DMS79 (cell line): ENCODE measurements around the gene ZSWIM4.
A peak's percentile ranks its signal among the peaks of the same experiment; 100 is the strongest.
"Not testable (repeated sequence)": the region's sequence is repeated elsewhere in the genome, so short reads cannot be mapped to it uniquely, and the experiment has no call there.

ENCODE experiments used
- DNase-seq: peaks from one replicate; lab custom pipeline; 2025; lab: John Stamatoyannopoulos, UW

ZSWIM4 gene

DNA sequence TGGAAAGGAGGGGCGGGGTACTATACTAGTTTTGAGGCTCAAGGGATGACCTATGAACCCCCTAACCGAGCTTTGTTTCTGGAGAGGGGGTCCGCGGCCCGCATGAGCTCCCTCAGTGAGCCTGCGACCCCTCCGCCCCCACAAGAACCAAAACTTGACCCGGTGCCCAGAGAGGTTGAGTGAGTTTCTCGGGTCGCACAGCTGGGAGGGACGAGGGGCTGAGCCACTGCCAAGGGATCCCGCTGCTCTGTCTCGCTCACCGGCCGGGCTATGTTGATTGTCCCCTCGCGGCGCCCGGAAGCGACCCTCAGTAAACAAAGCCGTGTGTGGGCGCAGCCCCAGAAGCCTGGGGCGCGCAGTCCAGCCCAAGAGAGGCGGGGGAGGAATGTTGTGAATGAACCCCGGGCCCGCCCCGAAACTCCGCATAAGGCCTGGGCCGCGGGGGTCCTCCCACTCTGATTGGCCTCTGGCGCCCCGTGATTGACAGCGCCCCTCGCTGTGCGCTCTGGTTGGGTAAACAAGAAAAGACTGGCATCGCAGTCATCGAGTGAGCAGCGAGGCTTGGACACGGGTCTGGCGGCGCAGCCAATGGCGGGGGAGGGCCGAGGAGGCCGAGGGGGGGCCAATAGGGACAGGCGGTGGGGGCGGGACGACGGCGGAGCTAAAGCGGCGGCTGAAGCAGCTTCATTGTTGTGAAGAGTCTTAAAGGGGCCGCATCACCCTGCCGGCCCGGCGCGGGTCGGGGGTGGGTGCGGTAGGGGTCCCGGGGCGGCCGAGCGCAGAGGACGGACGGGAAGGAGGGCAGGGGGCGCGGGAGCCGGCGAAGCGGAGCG is at the start of gene ZSWIM4:
TSS of gene ZSWIM4 (plus strand) at position 687 of the 833 bp plus-strand sequence. CDS start 206 bp downstream, outside the sequence.
- peak; percentile 97 for DNase-seq

DNA sequence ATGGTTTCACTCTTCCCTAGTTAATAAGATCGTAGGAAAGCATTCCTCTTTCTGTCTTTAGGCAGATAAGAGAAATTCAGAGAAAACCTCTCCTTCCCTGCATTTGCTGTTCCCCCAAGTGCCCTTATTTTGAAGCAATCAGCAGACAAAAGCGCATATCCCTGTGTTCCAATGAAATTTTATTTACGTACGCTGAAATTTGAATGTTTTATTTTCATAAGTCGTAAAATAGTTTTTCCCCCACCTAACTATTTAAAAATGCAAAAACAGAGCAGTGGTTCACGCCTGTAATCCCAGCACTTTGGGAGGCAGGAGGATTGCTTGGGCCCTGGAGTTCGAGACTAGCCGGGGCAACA is 48.2 kb upstream of the ZSWIM4 start:
- no peak for DNase-seq

DNA sequence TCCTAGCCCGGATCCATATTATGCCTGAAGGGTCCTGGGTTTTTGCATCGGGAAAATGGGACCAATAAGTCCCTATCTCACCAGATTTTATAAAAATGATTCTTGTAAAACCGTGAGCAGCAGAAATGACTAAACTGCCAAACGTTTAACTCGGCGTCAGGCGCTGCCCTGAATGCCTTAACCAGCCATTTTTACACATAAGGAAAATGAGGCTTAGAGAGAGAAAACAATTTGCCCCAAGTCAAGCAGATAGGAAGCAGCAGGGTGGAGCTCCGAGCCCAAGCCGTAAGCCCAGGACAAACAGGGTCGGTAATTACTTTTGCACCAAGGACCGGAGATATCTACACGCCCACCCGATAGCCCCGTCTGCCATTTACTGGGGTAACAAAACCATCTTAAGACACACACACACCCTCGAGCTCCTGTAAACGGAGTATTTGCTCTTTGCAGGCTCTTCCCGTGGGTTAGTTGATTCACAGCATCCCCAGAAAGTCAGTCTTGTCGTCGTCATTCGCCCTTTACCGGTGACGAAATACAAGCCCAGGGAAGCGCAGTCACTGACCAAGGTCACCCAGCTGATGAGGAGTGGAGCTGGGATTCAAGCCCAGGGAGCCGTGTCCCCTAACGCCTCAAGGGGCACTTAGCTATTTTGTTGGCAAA is 46.9 kb upstream of the ZSWIM4 start:
- DNase-seq, result no peak

DNA sequence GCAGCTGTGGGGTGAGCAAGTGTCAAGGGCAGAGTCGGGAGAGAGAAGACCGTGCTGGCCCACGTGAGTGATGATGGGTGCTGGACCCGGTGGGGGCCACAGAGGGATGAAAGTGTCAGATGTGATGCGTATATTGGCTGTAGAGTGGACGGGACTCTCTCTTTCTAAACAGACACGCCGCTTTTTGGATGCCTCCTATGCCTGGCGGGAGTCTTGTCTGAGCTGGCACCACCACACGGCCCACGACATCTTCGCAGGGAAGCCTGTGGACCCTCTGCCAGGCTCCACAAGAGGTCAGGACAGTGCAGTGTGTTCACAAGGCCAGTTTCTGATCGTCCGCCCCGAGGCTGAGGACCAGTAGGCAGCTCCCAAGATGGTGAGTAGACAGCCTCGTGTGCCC is 43.8 kb upstream of the ZSWIM4 start:
- DNase-seq, result no peak

DNA sequence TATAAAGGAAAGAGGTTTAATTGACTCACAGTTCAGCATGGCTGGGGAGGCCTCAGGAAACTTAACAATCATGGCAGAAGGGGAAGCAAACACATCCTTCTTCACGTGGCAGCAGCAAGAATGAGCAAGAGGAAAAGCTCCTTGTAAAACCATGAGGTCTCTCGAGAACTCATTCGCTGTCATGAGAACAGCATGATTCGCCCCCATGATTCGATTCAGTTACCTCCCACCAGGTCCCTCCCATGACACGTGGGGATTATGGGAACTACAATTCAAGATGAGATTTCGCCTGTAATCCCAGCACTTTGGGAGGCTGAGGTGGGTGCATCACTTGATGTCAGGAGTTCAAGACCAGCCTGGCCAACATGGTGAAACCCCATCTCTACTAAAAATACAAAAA is 41.6 kb upstream of the ZSWIM4 start:
- not testable (repeated sequence) for DNase-seq

DNA sequence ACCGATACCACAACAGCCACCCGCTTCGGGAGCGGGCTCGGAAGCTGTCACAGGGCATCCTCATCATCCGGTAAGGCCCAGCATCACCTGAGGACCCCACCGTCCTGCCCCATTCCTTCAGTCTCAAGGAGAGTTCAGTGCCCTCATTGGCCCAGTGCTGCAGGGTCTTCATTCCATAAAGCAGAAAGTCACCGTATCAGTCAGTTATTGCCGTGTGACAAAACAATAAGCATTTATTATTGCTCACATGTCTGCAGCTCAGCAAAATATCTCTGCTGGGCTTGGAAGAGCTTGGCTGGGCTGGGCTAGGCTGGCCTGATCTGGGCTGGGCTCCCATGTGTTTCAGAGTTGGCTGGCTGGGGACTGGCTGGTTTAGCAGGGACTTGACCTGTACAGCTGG is 39.0 kb upstream of the ZSWIM4 start:
- DNase-seq, result no peak

DNA sequence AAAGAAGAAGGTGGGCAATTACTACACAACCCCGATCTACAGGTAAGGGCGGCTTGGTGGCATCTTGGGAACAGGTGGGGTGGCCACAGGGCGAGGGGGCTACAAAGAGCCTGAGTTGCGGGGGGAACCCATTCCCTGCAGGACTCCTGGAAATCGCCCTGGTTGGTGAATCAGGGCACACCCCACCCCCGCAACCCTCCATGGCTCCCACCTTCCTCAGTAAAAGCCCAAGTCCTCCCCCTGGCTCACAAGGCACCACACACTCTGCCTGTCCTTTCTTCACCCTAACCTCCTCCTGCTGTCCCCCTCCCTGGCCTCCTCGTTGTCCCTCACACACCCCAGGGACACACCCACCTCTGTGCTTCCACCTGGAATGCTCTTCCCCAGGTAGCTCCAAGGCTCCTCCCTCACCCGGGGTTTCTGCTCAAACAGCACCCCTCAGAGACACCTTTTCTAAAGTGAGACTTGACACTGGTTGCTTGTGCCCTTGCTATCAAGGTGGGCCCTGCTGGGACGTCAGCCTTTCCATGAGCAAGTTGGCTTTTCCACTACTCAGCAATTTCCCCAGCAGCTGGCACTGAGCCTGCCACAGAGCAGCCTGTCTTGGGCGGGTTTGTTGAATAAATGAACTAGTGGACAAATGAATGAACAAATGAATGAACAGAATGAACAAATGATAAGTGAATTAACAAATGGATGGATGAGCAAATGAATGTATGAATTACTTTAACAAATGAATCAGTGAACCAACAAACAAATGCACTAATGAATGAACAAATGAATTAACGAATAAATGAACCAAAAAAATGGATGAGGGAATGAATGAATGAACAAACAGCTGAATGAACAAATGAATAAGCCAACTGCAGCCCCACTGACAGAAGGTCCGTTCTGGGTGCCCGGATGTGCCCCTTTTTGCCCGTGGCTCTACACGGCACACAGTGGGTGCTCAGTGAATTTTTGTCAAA is 37.2 kb upstream of the ZSWIM4 start:
- no peak for DNase-seq

DNA sequence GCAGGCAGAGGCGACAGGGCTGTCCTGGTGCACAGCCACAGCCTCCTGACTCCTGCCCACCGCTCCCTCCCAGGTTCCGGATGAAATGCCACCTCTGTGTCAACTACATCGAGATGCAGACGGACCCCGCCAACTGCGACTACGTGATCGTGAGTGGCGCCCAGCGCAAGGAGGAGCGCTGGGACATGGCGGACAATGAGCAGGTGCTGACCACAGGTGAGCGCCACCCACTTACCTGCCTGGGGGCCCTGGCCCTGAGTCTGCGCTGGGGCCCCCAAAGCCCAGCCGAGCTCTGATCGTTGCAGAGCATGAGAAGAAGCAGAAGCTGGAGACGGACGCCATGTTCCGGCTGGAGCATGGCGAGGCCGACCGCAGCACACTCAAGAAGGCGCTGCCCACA is 36.4 kb upstream of the ZSWIM4 start:
- no peak for DNase-seq

DNA sequence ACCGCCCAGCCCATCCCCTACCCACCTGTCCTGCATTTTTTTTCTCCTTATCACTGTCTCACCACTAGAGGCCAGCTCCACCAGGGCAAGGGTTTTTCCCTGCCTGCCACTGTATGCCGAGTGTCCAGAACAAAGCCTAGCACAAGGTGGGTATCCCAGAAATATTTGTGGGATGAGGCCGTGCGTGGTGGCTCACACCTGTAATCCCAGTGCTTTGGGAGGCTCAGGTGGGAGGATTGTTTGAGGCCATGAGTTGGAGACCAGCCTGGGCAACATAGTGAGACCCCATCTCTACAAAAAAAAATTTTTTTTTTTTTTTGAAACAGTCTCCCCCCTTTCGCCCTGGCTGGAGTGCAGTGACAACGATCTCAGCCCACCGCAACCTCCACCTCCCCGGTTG is 33.8 kb upstream of the ZSWIM4 start:
- DNase-seq, result no peak

DNA sequence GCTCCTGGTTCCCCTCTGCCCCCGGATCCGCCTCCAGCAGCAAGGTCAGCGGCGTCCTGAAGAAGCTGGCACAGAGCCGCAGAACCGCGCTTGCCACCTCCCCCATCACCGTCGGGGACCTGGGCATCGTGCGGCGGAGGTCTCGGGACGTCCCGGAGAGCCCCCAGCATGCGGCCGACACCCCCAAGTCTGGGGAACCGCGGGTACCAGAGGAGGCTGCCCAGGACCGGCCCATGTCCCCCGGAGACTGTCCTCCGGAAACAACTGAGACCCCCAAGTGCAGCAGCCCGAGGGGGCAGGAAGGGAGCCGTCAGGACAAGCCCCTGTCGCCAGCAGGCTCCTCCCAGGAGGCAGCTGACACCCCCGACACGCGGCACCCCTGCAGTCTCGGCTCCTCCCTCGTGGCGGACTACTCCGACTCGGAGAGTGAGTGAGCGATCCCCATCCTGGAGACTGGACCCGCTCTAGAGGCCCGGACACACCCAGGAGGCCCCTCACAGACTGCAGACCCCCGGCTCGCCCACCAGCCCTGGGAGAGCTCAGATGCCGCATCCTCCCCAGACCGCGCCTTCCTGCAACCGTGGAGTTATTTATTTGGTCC is 32.5 kb upstream of the ZSWIM4 start:
- DNase-seq, result no peak

DNA sequence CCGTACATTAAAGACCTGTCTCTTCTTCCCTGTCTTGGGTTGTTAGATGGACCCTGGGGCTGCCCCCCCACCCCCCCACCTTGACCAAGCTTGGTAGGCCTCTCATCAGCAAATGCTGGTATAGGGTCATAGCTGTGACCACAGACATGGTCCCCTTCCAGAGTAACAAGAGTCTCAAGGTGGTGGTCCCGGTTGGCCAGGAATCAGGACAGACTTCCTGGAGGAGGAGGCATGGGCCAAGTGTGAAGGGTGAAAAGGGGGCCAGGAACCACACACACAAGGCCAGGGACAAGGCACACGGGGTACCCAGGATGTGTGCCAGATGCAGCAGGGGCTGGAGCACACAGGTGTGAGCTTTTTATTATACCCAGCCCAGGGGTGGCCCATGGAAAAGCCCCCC is 32.0 kb upstream of the ZSWIM4 start:
- DNase-seq, result no peak

DNA sequence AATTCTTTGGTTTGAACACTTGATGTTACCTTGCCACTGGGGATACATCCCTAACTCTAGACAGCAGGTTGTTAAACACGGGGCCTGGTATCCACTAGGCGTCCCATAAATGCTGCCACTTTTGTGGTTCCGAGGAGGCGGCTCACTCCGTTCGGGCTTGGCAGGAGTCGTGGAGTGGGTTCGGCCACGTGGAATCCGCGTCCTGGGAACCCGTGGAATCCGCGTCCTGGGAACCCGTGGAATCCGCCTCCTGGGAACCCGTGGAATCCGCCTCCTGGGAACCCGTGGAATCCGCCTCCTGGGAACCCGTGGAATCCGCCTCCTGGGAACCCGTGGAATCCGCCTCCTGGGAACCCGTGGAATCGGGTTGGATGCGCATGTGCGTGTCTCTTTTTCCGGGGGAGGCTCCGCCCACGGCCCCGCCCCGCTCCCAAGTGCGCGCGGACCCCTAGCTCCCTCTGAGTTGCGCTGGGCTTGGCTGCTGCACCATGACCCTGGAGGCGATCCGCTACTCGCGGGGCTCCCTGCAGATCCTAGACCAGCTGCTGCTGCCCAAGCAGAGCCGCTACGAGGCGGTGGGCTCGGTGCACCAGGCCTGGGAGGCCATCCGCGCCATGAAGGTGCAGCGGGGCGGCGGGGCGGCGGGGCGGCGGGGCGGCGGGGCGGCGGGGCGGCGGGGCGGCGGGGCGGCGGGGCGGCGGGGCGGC is 31.0 kb upstream of the ZSWIM4 start, which contains the start of gene MRI1:
TSS of gene MRI1 (plus strand) at position 422 of the 707 bp plus-strand sequence. CDS start at position 489, 67 bp downstream.
- no peak for DNase-seq

DNA sequence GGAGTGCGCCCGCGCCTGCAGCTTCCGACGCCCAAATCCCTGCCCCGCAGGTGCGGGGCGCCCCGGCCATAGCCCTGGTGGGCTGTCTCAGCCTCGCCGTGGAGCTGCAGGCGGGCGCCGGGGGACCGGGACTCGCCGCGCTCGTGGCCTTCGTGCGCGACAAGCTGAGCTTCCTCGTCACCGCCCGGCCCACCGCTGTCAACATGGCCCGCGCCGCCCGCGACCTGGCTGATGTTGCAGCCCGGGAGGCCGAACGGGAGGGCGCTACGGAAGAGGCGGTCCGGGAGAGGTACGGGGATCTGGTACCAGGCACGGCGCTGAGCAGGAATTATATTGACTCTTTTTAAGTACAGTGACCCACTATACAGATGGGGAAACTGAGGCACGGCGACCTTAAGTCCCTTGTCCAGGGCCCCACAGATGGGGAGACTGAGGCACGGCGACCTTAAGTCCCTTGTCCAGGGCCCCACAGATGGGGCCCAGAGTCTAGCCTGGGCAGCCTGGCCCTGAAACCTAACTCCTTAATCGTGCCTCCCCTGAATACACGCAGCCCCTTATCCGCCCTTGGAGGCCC is 30.3 kb upstream of the ZSWIM4 start:
- no peak for DNase-seq

DNA sequence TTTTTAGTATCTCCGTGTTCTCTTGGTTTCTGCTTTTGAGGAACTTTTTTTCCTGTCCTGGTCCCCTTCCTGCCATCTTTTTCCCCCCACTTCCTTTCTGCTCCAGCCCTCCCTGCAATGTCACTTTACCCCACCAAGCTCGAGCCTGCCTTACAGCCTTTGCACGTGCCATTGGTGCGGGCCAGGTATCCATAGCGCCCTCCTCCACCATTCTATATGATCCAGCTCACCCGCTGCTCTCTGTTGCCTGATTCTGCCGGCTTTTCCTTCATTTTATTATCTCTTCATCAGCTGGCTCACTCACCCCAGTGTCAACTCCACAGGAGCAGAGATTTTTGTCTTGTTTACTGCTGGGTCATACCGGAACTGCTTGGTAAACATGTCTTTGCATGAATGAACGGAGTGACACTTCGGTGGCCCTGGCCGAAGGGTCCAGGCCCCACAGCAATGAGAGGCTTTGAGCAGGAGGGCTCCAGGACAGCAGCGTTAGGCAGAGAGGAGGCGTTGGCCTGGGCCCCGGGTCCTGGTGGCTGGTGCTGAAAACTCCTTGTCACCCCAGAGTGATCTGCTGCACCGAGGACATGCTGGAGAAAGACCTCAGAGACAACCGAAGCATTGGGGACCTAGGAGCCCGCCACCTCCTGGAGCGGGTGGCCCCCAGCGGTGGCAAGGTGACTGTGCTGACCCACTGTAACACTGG is 29.7 kb upstream of the ZSWIM4 start:
- no peak for DNase-seq

DNA sequence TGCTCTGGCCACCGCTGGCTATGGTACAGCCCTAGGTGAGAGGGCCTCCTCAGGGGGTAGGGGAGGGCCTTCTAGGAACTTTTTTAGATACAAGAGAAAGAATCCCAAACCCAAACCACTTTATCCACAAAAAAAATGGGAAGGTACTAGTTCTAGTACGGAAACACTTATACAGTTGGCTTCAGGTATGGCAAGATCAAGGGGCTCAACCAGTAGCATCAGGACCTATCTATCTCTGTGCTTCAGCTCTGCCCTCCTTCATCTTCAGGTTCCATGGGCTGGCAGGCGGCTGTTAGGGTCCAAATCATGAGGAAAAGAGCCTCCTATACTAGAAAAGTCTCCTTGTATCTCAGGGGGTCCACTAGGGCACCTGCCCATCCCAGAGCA is 29.2 kb upstream of the ZSWIM4 start:
- no peak for DNase-seq

DNA sequence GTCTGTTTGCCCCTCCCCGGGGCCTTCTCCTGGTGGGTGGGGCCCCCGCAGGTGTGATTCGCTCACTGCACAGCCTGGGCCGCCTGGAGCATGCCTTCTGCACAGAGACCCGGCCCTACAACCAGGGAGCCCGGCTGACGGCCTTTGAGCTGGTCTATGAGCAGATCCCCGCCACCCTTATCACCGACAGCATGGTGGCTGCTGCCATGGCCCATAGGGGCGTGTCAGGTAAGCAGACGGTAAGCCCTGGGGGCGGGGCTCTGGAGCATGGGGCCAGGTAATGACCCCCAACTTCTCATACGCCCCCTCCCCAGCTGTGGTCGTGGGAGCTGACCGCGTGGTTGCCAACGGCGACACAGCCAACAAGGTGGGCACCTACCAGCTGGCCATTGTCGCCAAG is 26.7 kb upstream of the ZSWIM4 start:
- no peak for DNase-seq

DNA sequence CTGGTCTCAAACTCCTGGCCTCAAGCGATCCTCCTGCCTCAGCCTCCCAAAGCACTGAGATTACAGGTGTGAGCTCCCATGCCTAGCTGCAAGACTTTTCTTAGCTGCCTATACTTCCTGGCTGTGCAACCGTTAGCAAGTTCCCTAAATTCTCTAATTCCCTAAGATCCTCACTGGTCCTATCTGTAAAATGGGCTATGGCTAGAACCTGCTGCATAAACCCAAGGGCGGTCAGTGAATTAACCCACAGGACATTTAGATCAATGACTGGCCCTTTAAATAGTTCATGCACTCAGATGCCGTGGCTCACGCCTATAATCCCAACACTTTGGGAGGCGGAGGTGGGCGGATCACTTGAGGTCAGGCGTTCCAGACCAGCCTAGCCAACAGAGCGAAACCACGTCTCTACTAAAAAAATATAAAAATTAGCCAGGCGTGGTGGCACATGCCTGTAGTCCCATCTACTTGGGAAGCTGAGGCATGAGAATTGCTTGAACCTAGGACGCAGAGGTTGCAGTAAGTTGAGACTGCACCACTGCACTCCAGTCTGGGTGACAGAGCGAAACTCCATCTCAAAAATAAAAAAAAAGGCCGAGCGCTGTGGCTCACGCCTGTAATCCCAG is 25.1 kb upstream of the ZSWIM4 start:
- no peak for DNase-seq

DNA sequence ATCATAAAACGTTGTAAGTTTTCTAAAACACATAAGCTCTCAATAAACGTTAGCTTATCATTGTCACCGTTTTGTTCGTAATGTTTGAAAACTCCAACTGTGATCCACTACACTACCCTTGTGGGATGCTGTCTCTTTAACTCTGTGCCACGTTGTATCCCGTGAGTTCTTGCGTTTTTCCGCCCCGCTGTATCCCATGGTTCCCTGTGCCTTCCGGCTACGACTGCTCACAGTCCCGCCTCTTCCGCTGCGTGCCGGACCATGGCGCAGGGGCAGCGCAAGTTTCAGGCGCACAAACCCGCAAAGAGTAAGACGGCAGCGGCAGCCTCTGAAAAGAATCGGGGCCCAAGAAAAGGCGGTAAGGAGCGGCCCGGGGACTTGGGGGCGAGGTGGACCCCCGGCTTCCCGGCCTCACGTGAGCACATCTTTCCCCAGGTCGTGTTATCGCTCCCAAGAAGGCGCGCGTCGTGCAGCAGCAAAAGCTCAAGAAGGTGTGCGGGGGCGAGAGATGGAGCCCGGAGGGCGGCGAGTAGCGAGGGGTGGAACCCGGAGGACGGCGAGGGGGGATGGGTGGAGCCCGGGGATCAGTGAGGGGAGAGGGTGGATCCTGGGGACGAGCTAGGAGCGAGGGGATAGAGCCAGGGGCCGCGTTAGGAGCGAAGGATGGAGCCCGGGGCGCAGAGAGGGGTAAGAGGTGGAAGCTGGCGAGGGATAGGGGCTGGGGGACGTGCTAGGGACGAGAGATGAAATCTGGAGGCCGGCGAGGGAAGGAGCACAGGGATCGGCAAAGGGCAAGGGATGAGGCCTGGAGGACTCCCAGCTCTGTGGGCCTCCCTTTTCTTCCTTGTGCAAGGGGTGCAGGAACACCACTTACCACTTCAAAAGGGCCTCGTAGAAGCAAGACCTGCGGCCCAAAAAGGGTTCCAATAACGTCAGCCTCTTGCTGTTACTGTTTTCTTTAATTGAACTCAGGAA is 20.7 kb upstream of the ZSWIM4 start, which contains the start of gene C19orf53:
TSS of gene C19orf53 (plus strand) at position 240 of the 975 bp plus-strand sequence. CDS start at position 262, 22 bp downstream.
- DNase-seq, result peak; percentile 82
